Measurements from ENCODE around the gene EIF4G2. TPM values are rescaled to one million over a fixed set of nuclear protein-coding genes. Genes with fewer than 3 reads are reported as not detected.

The EIF4G2 gene
- total RNA-seq, 1 donor, result 782 TPM

DNA sequence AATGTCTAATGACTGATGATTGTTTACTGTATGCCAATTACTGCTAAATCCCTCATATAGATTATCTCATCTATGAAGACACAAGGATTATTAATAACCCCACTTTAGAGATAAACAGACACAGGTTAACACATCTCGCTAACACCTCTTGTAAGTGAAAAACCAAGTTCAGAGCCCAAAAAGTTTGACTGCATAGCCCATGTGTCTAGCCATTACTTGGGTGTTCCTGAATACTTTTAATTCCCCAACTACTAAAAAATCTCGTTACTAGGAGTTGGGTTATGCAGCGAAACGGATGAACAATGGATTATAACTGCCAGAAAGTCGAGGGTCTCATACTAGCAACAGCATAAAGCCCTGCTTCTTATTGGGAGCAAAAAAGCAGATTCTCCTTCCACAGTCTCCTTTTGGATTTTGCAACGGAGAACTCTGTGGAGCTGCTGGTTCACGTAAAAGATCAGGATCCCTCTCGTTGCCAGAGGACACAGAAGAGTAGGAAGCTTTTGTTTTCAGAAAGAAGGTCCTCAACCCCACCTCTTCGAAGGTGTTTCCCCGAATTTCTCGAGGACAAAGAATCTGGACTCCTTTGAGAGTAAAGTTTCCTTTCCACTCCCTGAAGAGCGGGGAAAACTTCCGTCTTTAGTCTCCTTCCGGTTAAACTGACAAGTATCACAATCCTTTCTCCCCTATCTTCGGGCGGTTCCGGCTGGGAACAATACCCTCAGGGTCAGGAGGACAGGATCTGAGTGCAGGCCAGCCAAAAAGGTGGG lies 48.1 kb upstream of the EIF4G2 start:
- H2AFZ ChIP-seq (ENCODE audit: low read length), result peak overlapping the region; percentile 87

DNA sequence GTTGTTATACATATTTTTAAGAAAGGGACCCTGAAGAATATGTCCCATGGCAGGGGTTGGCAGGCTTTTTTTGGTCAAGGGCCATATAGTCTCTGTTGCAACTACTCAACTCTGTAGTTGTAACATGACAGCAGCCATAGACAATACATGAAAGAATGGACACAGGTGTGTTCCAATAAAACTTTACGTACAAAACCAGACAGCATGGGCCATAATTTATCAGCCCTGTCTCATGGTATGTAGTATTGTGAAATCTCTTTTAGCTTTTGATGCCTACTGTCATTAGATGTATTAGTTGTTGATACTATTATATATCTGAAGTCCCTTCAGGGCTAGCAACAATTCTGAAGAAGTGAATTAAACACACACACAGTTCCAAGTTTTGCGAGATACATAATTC lies 46.6 kb upstream of the EIF4G2 start:
- Histone ChIP-seq H3K27ac (ENCODE audit: low read depth, low read length) (no peak overlapping the region), H3K4me2 (ENCODE audit: insufficient read depth, low read length) (no peak overlapping the region), H3K9me3 (ENCODE audit: low read depth, low read length) (no peaks in the 10 kb centered on the region), H3K36me3 (ENCODE audit: insufficient read depth, low read length) (peaks cover 46% of the 10 kb centered on the region), H3K4me3 (ENCODE audit: insufficient read depth, low read length) (no peak overlapping the region), H3K4me1 (ENCODE audit: insufficient read depth, low read length) (peaks cover 10% of the 10 kb centered on the region), H2AFZ (ENCODE audit: low read length) (no peak overlapping the region), H4K20me1 (ENCODE audit: insufficient read depth, low read length) (no peaks in the 10 kb centered on the region), H3K79me2 (ENCODE audit: insufficient read depth, low read length) (peaks cover 60% of the 10 kb centered on the region), H3K27me3 (ENCODE audit: insufficient read depth, low read length) (no peaks in the 10 kb centered on the region)
- TF ChIP-seq, protein P1, sequence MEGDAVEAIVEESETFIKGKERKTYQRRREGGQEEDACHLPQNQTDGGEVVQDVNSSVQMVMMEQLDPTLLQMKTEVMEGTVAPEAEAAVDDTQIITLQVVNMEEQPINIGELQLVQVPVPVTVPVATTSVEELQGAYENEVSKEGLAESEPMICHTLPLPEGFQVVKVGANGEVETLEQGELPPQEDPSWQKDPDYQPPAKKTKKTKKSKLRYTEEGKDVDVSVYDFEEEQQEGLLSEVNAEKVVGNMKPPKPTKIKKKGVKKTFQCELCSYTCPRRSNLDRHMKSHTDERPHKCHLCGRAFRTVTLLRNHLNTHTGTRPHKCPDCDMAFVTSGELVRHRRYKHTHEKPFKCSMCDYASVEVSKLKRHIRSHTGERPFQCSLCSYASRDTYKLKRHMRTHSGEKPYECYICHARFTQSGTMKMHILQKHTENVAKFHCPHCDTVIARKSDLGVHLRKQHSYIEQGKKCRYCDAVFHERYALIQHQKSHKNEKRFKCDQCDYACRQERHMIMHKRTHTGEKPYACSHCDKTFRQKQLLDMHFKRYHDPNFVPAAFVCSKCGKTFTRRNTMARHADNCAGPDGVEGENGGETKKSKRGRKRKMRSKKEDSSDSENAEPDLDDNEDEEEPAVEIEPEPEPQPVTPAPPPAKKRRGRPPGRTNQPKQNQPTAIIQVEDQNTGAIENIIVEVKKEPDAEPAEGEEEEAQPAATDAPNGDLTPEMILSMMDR (IDR thresholded peaks at IDR 0.05; ENCODE audit: extremely low read depth, low read depth, low read length), result no peak
- DNase-seq (ENCODE audit: insufficient read length, low spot score, missing footprints), result no peak

More for the DNA sequence above, 48.1 kb upstream of the EIF4G2 start:
- Histone ChIP-seq H3K36me3 (ENCODE audit: insufficient read depth, low read length) (peaks cover 38% of the 10 kb centered on the region), H3K4me3 (ENCODE audit: insufficient read depth, low read length) (peak overlapping the region; percentile 95), H3K4me1 (ENCODE audit: insufficient read depth, low read length) (peaks cover 10% of the 10 kb centered on the region), H4K20me1 (ENCODE audit: insufficient read depth, low read length) (no peaks in the 10 kb centered on the region), H3K27ac (ENCODE audit: low read depth, low read length) (peak overlapping the region; percentile 95), H3K27me3 (ENCODE audit: insufficient read depth, low read length) (no peaks in the 10 kb centered on the region), H3K4me2 (ENCODE audit: insufficient read depth, low read length) (peak overlapping the region; percentile 82), H3K9me3 (ENCODE audit: low read depth, low read length) (no peaks in the 10 kb centered on the region), H3K79me2 (ENCODE audit: insufficient read depth, low read length) (peaks cover 60% of the 10 kb centered on the region)
- DNase-seq (ENCODE audit: insufficient read length, low spot score, missing footprints), result peak; percentile 14
- TF ChIP-seq, protein P1 (IDR thresholded peaks at IDR 0.05; ENCODE audit: extremely low read depth, low read depth, low read length), result no peak

DNA sequence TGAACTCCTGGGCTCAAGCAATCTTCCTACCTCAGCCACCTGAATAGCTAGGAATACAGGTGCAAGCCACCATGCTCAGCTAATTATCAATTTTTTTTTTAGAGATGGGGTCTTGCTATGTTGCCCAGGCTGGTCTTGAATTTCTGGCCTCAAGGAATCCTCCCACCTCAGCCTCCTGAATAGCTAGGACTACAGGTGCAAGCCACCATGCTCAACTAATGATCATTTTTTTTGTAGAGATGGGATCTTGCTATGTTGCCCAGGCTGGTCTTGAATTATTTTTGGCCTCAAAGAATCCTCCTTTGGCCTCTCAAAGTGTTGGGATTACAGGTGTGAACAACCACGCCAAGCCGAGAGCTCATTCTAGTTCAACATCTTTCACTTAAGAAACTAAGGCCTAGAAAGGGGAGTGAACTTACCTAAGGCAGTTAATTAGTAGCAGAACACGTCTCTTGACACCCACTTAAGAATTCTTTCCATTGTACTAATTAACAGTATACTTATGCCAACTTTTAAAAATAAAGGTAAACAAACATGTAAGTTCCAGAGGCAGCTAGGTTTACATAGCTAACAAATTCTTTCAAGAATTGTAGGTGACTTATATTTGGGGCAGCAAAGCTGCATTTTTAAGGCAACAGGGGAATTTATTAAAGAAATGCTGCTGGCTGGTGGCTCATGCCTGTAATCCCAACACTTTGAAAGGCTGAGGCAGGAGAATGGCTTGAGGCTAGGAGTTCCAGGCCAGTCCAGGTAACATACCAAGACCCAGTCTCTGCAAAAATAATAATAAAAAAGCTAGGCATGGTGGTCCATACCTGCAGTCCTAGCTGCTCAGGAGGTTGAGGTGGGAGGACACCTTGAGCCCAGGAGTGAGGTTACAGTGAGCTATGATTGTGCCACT lies 39.5 kb upstream of the EIF4G2 start:
- Histone ChIP-seq H3K36me3 (ENCODE audit: insufficient read depth, low read length) (peaks cover 20% of the 10 kb centered on the region), H3K27me3 (ENCODE audit: insufficient read depth, low read length) (no peaks in the 10 kb centered on the region), H3K4me1 (ENCODE audit: insufficient read depth, low read length) (peaks cover 6% of the 10 kb centered on the region), H3K4me2 (ENCODE audit: insufficient read depth, low read length) (no peak overlapping the region), H3K4me3 (ENCODE audit: insufficient read depth, low read length) (no peak overlapping the region), H2AFZ (ENCODE audit: low read length) (no peak overlapping the region), H3K9me3 (ENCODE audit: low read depth, low read length) (no peaks in the 10 kb centered on the region), H4K20me1 (ENCODE audit: insufficient read depth, low read length) (no peaks in the 10 kb centered on the region), H3K27ac (ENCODE audit: low read depth, low read length) (no peak overlapping the region), H3K79me2 (ENCODE audit: insufficient read depth, low read length) (peaks cover 12% of the 10 kb centered on the region)
- TF ChIP-seq, protein P1 (IDR thresholded peaks at IDR 0.05; ENCODE audit: extremely low read depth, low read depth, low read length), result no peak
- no peak for DNase-seq (ENCODE audit: insufficient read length, low spot score, missing footprints)

DNA sequence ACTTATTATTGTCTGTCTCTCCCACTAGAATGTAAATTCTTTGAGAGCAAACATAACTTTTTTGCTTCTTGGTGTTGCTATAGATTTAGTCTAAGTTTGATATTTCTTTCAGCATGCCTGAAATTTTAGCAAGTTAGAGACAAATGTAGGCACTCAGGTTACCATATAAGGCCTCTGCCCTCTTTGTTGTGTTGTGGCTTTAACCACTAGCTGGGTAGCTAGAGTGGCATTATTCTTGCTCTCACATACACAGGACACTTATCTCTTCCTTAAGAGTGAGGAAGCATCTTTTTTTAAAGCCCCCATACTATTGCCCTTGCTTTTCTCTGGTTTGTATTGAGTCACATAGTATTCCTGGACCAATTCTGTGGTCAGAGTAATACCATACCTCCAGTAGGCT lies 37.9 kb upstream of the EIF4G2 start:
- Histone ChIP-seq H3K27ac (ENCODE audit: low read depth, low read length) (no peak overlapping the region), H3K79me2 (ENCODE audit: insufficient read depth, low read length) (no peaks in the 10 kb centered on the region), H3K4me2 (ENCODE audit: insufficient read depth, low read length) (no peak overlapping the region), H3K9me3 (ENCODE audit: low read depth, low read length) (no peaks in the 10 kb centered on the region), H2AFZ (ENCODE audit: low read length) (no peak overlapping the region), H3K4me3 (ENCODE audit: insufficient read depth, low read length) (no peak overlapping the region), H3K36me3 (ENCODE audit: insufficient read depth, low read length) (peaks cover 6% of the 10 kb centered on the region), H3K4me1 (ENCODE audit: insufficient read depth, low read length) (peaks cover 6% of the 10 kb centered on the region), H4K20me1 (ENCODE audit: insufficient read depth, low read length) (no peaks in the 10 kb centered on the region), H3K27me3 (ENCODE audit: insufficient read depth, low read length) (no peaks in the 10 kb centered on the region)
- DNase-seq (ENCODE audit: insufficient read length, low spot score, missing footprints), result no peak
- TF ChIP-seq, protein P1 (IDR thresholded peaks at IDR 0.05; ENCODE audit: extremely low read depth, low read depth, low read length), result no peak

Data from osteoblast (primary cell).